Measurements from ENCODE around the gene SOCS4.
A peak's percentile ranks its signal among the peaks of the same experiment; 100 is the strongest.
"Not testable (repeated sequence)": the region's sequence is repeated elsewhere in the genome, so short reads cannot be mapped to it uniquely, and the experiment has no call there.

SOCS4 gene

GRCh38 chr14:55071870-55072640 is 45.0 kb downstream of the SOCS4 start:
- H3K9ac ChIP-seq (ENCODE audit: low read depth, low read length): no peak overlapping the region
- H3K27ac ChIP-seq (ENCODE audit: low read depth, low read length): no peak overlapping the region
- peaks cover 5% of the 10 kb centered on the region; the same call in 1 of the 2 replicates for H3K36me3 ChIP-seq (ENCODE audit: control insufficient read depth, insufficient read depth, low read length)
- no peaks in the 10 kb centered on the region for H3K9me3 ChIP-seq (ENCODE audit: control insufficient read depth, insufficient read depth, low read length)
- no peaks in the 10 kb centered on the region for H3K27me3 ChIP-seq (ENCODE audit: control insufficient read depth, insufficient read depth, low read length)
- H3K4me3 ChIP-seq (ENCODE audit: low read depth, low read length): no peak overlapping the region
- H3K4me1 ChIP-seq (ENCODE audit: control insufficient read depth, insufficient read depth, low read length): 0 out of 2 replicates have a peak, but pooled peaks cover 5% of the 10 kb centered on the region

- Histone ChIP-seq H3K27me3 (ENCODE audit: control insufficient read depth, insufficient read depth, low read length) (no peaks in the 10 kb centered on the region), H3K9ac (ENCODE audit: low read depth, low read length) (no peak overlapping the region), H3K36me3 (ENCODE audit: control insufficient read depth, insufficient read depth, low read length) (peaks cover 5% of the 10 kb centered on the region; the same call in 1 of the 2 replicates), H3K9me3 (ENCODE audit: control insufficient read depth, insufficient read depth, low read length) (no peaks in the 10 kb centered on the region), H3K27ac (ENCODE audit: low read depth, low read length) (no peak overlapping the region), H3K4me1 (ENCODE audit: control insufficient read depth, insufficient read depth, low read length) (0 out of 2 replicates have a peak, but pooled peaks cover 5% of the 10 kb centered on the region), H3K4me3 (ENCODE audit: low read depth, low read length) (no peak overlapping the region)
Observed at GRCh38 chr14:55073856-55074255, 46.8 kb downstream of the SOCS4 start.

- H3K27ac ChIP-seq (ENCODE audit: low read depth, low read length): no peak overlapping the region
- peaks cover 3% of the 10 kb centered on the region; the same call in 1 of the 2 replicates for H3K36me3 ChIP-seq (ENCODE audit: control insufficient read depth, insufficient read depth, low read length)
- H3K9ac ChIP-seq (ENCODE audit: low read depth, low read length): no peak overlapping the region
Observed at GRCh38 chr14:55074662-55075061, 47.6 kb downstream of the SOCS4 start.

GRCh38 chr14:55075628-55076175 is 48.7 kb downstream of the SOCS4 start:
- H3K27ac ChIP-seq (ENCODE audit: low read depth, low read length): no peak overlapping the region
- no peaks in the 10 kb centered on the region for H3K27me3 ChIP-seq (ENCODE audit: control insufficient read depth, insufficient read depth, low read length)
- H3K9ac ChIP-seq (ENCODE audit: low read depth, low read length): no peak overlapping the region
- H3K9me3 ChIP-seq (ENCODE audit: control insufficient read depth, insufficient read depth, low read length): no peaks in the 10 kb centered on the region
- no peaks in the 10 kb centered on the region for H3K36me3 ChIP-seq (ENCODE audit: control insufficient read depth, insufficient read depth, low read length)
- H3K4me3 ChIP-seq (ENCODE audit: low read depth, low read length): no peak overlapping the region
- 0 out of 2 replicates have a peak, but pooled peaks cover 5% of the 10 kb centered on the region for H3K4me1 ChIP-seq (ENCODE audit: control insufficient read depth, insufficient read depth, low read length)

More at GRCh38 chr14:55074662-55075061, 47.6 kb downstream of the SOCS4 start:
- Histone ChIP-seq H3K4me3 (ENCODE audit: low read depth, low read length) (no peak overlapping the region), H3K9me3 (ENCODE audit: control insufficient read depth, insufficient read depth, low read length) (no peaks in the 10 kb centered on the region), H3K4me1 (ENCODE audit: control insufficient read depth, insufficient read depth, low read length) (0 out of 2 replicates have a peak, but pooled peaks cover 5% of the 10 kb centered on the region), H3K27me3 (ENCODE audit: control insufficient read depth, insufficient read depth, low read length) (no peaks in the 10 kb centered on the region)

GRCh38 chr14:55077170-55078151 is 50.4 kb downstream of the SOCS4 start:
- Histone ChIP-seq H3K36me3 (ENCODE audit: control insufficient read depth, insufficient read depth, low read length) (no peaks in the 10 kb centered on the region), H3K4me1 (ENCODE audit: control insufficient read depth, insufficient read depth, low read length) (no peaks in the 10 kb centered on the region), H3K9ac (ENCODE audit: low read depth, low read length) (no peak overlapping the region)

GRCh38 chr14:55079961-55080360 is 52.9 kb downstream of the SOCS4 start:
- H3K4me1 ChIP-seq (ENCODE audit: control insufficient read depth, insufficient read depth, low read length); H3K36me3 ChIP-seq (ENCODE audit: control insufficient read depth, insufficient read depth, low read length); H3K9ac ChIP-seq (ENCODE audit: low read depth, low read length); H3K27ac ChIP-seq (ENCODE audit: low read depth, low read length); H3K4me3 ChIP-seq (ENCODE audit: low read depth, low read length); H3K9me3 ChIP-seq (ENCODE audit: control insufficient read depth, insufficient read depth, low read length); H3K27me3 ChIP-seq (ENCODE audit: control insufficient read depth, insufficient read depth, low read length): not testable (repeated sequence)

More at GRCh38 chr14:55077170-55078151, 50.4 kb downstream of the SOCS4 start:
- Histone ChIP-seq H3K9me3 (ENCODE audit: control insufficient read depth, insufficient read depth, low read length) (no peaks in the 10 kb centered on the region), H3K4me3 (ENCODE audit: low read depth, low read length) (no peak overlapping the region), H3K27me3 (ENCODE audit: control insufficient read depth, insufficient read depth, low read length) (no peaks in the 10 kb centered on the region), H3K27ac (ENCODE audit: low read depth, low read length) (peak overlapping the region; percentile 13)

- Histone ChIP-seq H3K27ac (ENCODE audit: low read depth, low read length) (no peak overlapping the region), H3K4me1 (ENCODE audit: control insufficient read depth, insufficient read depth, low read length) (no peaks in the 10 kb centered on the region), H3K4me3 (ENCODE audit: low read depth, low read length) (no peak overlapping the region), H3K9me3 (ENCODE audit: control insufficient read depth, insufficient read depth, low read length) (no peaks in the 10 kb centered on the region), H3K9ac (ENCODE audit: low read depth, low read length) (no peak overlapping the region), H3K27me3 (ENCODE audit: control insufficient read depth, insufficient read depth, low read length) (no peaks in the 10 kb centered on the region), H3K36me3 (ENCODE audit: control insufficient read depth, insufficient read depth, low read length) (no peaks in the 10 kb centered on the region)
Observed at GRCh38 chr14:55084401-55085059, 57.5 kb downstream of the SOCS4 start.

- H3K4me3 ChIP-seq (ENCODE audit: low read depth, low read length): no peak overlapping the region
- H3K36me3 ChIP-seq (ENCODE audit: control insufficient read depth, insufficient read depth, low read length): no peaks in the 10 kb centered on the region
- H3K4me1 ChIP-seq (ENCODE audit: control insufficient read depth, insufficient read depth, low read length): no peaks in the 10 kb centered on the region
- H3K27me3 ChIP-seq (ENCODE audit: control insufficient read depth, insufficient read depth, low read length): no peaks in the 10 kb centered on the region
- H3K9me3 ChIP-seq (ENCODE audit: control insufficient read depth, insufficient read depth, low read length): no peaks in the 10 kb centered on the region
- no peak overlapping the region for H3K27ac ChIP-seq (ENCODE audit: low read depth, low read length)
- H3K9ac ChIP-seq (ENCODE audit: low read depth, low read length): no peak overlapping the region
Observed at GRCh38 chr14:55085060-55085660, 58.1 kb downstream of the SOCS4 start.

GRCh38 chr14:55086938-55087337 is 59.9 kb downstream of the SOCS4 start:
- Histone ChIP-seq H3K9ac (ENCODE audit: low read depth, low read length) (no peak overlapping the region), H3K9me3 (ENCODE audit: control insufficient read depth, insufficient read depth, low read length) (no peaks in the 10 kb centered on the region), H3K4me1 (ENCODE audit: control insufficient read depth, insufficient read depth, low read length) (no peaks in the 10 kb centered on the region), H3K4me3 (ENCODE audit: low read depth, low read length) (no peak overlapping the region), H3K36me3 (ENCODE audit: control insufficient read depth, insufficient read depth, low read length) (no peaks in the 10 kb centered on the region), H3K27ac (ENCODE audit: low read depth, low read length) (no peak overlapping the region), H3K27me3 (ENCODE audit: control insufficient read depth, insufficient read depth, low read length) (no peaks in the 10 kb centered on the region)

GRCh38 chr14:55088356-55088755 is 61.3 kb downstream of the SOCS4 start:
- Histone ChIP-seq H3K9me3 (ENCODE audit: control insufficient read depth, insufficient read depth, low read length) (no peaks in the 10 kb centered on the region), H3K9ac (ENCODE audit: low read depth, low read length) (no peak overlapping the region), H3K27me3 (ENCODE audit: control insufficient read depth, insufficient read depth, low read length) (no peaks in the 10 kb centered on the region), H3K4me3 (ENCODE audit: low read depth, low read length) (no peak overlapping the region), H3K4me1 (ENCODE audit: control insufficient read depth, insufficient read depth, low read length) (no peaks in the 10 kb centered on the region), H3K27ac (ENCODE audit: low read depth, low read length) (no peak overlapping the region), H3K36me3 (ENCODE audit: control insufficient read depth, insufficient read depth, low read length) (no peaks in the 10 kb centered on the region)

Measured in HUES48 (cell line).